GM18517 (cell line): Measurements from ENCODE around the gene CCDC92B.
"Not testable (repeated sequence)": the region's sequence is repeated elsewhere in the genome, so short reads cannot be mapped to it uniquely, and the experiment has no call there.

Source experiments
- ATAC-seq: cut with Tn5 transposase; IDR thresholded peaks from one replicate; pipeline ENCODE4 v1.9.1; 2021; ENCODE audit warnings: mild to moderate bottlenecking, moderate library complexity; ENCODE audit not compliant: unreplicated experiment

The CCDC92B gene

GRCh38 chr17:2704890-2705248 lies 44.6 kb downstream of the CCDC92B start:
- ATAC-seq: no peak

- ATAC-seq: no peak
Observed at GRCh38 chr17:2704031-2704889, 45.2 kb downstream of the CCDC92B start.

- no peak for ATAC-seq
Observed at GRCh38 chr17:2703606-2704005, 45.8 kb downstream of the CCDC92B start.

- ATAC-seq: no peak
Observed at GRCh38 chr17:2703181-2703580, 46.3 kb downstream of the CCDC92B start.

GRCh38 chr17:2701996-2702741 lies 47.3 kb downstream of the CCDC92B start:
- ATAC-seq: no peak

GRCh38 chr17:2701161-2701995 lies 48.1 kb downstream of the CCDC92B start:
- ATAC-seq: no peak

- no peak for ATAC-seq
Observed at GRCh38 chr17:2700491-2701141, 48.8 kb downstream of the CCDC92B start.

GRCh38 chr17:2700030-2700490 lies 49.4 kb downstream of the CCDC92B start:
- ATAC-seq: no peak

- ATAC-seq: not testable (repeated sequence)
Observed at GRCh38 chr17:2699216-2699805, 50.1 kb downstream of the CCDC92B start.

- no peak for ATAC-seq
Observed at GRCh38 chr17:2697611-2698162, 51.8 kb downstream of the CCDC92B start.

- no peak for ATAC-seq
Observed at GRCh38 chr17:2695961-2696760, 53.3 kb downstream of the CCDC92B start.

GRCh38 chr17:2695243-2695960 lies 54.0 kb downstream of the CCDC92B start:
- ATAC-seq: no peak

GRCh38 chr17:2694381-2695242 lies 54.8 kb downstream of the CCDC92B start:
- no peak for ATAC-seq

GRCh38 chr17:2693561-2694380 lies 55.7 kb downstream of the CCDC92B start:
- no peak for ATAC-seq

GRCh38 chr17:2692781-2693135 lies 56.7 kb downstream of the CCDC92B start:
- no peak for ATAC-seq

GRCh38 chr17:2691965-2692780 lies 57.3 kb downstream of the CCDC92B start:
- no peak for ATAC-seq
